Stomach (tissue), 4 donors: ENCODE results near the gene SP100.

Experiments used
- CTCF ChIP-seq, 7 experiments: fragments of 450-650 bp in 4 of 7; fragments of 200-600 bp in 3 of 7; sonication (generic) in 3 of 7; IDR thresholded peaks; one replicate each; pipeline ENCODE4 v1.5.1; 2016 to 2019; ENCODE audit warnings: antibody characterized with exemption in 7 of 7, control low read depth in 2 of 7, mild to moderate bottlenecking in 1 of 7
- EP300 ChIP-seq: sonication (generic); formaldehyde crosslinking; IDR thresholded peaks from one replicate; pipeline ENCODE4 v1.6.1; 2017; ENCODE audit warnings: antibody characterized with exemption
- POLR2A ChIP-seq, 4 donors: fragments of 450-650 bp; IDR thresholded peaks; one replicate each; pipeline ENCODE4 v1.6.1; 2016; ENCODE audit warnings: antibody characterized with exemption in 4 of 4, control low read depth in 2 of 4, mild to moderate bottlenecking in 1 of 4, moderate library complexity in 1 of 4
- POLR2AphosphoS5 ChIP-seq, 3 donors: sonication (generic); formaldehyde crosslinking; IDR thresholded peaks; one replicate each; pipeline ENCODE4 v1.6.1; 2016; ENCODE audit warnings: antibody characterized with exemption in 3 of 3

- TF ChIP-seq CTCF (IDR thresholded peaks at IDR 0.05) (no peak), POLR2A (IDR thresholded peaks at IDR 0.05) (no peak), POLR2AphosphoS5 (IDR thresholded peaks at IDR 0.05) (no peak), EP300 (no peak)
Measured at GRCh38 chr2:230414302-230414701, 1.7 kb upstream of the SP100 start.
